Sigmoid colon (tissue), 4 donors: ENCODE data around the gene KLHL42.
"Not testable (repeated sequence)": the region's sequence is repeated elsewhere in the genome, so short reads cannot be mapped to it uniquely, and the experiment has no call there.

Experiments
- CTCF ChIP-seq, 4 experiments: fragments of 450-650 bp in 3 of 4; fragments of 200-600 bp in 1 of 4; IDR thresholded peaks; one replicate each; pipeline ENCODE4 v1.5.1; 2016 to 2019; ENCODE audit warnings: antibody characterized with exemption in 4 of 4, mild to moderate bottlenecking in 3 of 4, moderate library complexity in 2 of 4
- POLR2A ChIP-seq, 2 donors: fragments of 450-650 bp; IDR thresholded peaks; one replicate each; pipeline ENCODE4 v1.6.1; 2016; ENCODE audit warnings: antibody characterized with exemption in 2 of 2, mild to moderate bottlenecking in 2 of 2, moderate library complexity in 2 of 2
- POLR2AphosphoS5 ChIP-seq, 4 donors: sonication (generic); formaldehyde crosslinking; IDR thresholded peaks; one replicate each; pipeline ENCODE4 v1.6.1; 2017; ENCODE audit warnings: antibody characterized with exemption in 4 of 4

- not testable (repeated sequence) for TF ChIP-seq POLR2A, POLR2AphosphoS5, CTCF (IDR thresholded peaks at IDR 0.05)
Observed at GRCh38 chr12:27845706-27846105, 65.7 kb downstream of the KLHL42 start.
